GM18502 (cell line): Measurements from ENCODE around the gene MICA.
A peak's percentile ranks its signal among the peaks of the same experiment; 100 is the strongest.
"Not testable (repeated sequence)": the region's sequence is repeated elsewhere in the genome, so short reads cannot be mapped to it uniquely, and the experiment has no call there.

Source experiments
- ATAC-seq: cut with Tn5 transposase; IDR thresholded peaks from one replicate; pipeline ENCODE4 v1.9.1; 2021; ENCODE audit warnings: mild to moderate bottlenecking; ENCODE audit not compliant: unreplicated experiment, poor library complexity

MICA gene

DNA sequence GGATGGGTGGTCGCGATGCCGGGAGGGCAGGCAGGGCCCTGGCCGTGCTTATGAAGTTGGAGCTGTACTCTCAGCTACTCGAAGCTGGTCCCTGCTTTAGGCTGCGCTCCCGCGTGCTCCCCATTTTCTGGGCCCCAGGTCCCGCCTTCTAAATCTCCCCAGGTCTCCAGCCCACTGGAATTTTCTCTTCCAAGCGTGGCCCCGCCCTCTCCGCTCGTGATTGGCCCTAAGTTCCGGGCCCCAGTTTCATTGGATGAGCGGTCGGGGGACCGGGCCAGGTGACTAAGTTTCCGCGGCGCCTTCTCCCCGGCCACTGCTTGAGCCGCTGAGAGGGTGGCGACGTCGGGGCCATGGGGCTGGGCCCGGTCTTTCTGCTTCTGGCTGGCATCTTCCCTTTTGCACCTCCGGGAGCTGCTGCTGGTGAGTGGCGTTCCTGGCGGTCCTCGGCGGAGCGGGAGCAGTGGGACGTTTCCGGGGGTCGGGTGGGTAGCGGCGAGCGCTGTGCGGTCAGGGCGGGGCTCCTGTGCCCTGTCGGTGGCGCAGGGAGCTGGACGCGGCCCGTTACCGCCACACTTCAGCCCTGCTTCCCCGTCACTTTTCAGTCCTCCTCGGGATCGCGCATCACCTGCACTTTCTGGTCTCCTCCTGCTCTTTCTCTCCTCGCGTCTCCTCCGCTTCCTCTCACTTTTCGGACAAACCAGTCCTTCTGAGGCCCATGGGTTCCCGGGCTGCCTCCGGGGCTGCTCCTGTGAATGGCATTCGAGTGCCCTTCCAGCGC is at the start of gene MICA:
Gene MICA (plus strand): TSS at position 313 of the 778 bp plus-strand sequence. CDS start 38 bp downstream, at position 351.
- ATAC-seq, result peak; percentile 53

DNA sequence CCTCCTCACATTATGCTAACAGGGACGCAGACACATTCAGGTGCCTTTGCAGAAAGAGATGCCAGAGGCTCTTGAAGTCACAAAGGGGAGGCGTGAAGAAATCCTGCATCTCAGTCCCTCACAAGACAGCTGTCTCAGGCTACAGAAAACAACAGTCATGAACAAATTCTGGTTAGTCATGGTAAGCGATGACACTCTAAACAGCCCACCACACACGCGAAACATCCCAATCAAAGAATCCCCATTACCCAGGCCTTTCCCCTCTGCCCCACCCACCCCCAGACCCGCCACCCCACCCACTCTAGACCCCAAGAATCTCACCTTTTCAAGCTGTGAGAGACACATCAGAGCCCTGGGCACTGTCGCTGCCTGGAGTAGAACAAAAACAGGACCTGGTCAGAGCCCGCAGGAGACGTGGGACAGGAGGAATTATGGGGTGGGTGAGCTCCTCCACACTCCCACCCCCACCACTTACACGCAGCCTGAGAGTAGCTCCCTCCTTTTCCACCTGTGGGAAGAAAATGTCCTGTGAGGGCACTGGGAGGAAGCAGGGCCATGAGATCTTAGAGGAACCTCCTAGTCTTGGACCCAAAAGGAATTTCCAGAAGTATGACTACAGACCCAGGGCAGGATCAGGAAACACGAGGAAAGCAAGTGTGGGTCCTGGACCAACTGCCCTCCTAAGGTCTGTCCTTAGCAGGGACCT is 49.1 kb upstream of the MICA start:
- no peak for ATAC-seq

DNA sequence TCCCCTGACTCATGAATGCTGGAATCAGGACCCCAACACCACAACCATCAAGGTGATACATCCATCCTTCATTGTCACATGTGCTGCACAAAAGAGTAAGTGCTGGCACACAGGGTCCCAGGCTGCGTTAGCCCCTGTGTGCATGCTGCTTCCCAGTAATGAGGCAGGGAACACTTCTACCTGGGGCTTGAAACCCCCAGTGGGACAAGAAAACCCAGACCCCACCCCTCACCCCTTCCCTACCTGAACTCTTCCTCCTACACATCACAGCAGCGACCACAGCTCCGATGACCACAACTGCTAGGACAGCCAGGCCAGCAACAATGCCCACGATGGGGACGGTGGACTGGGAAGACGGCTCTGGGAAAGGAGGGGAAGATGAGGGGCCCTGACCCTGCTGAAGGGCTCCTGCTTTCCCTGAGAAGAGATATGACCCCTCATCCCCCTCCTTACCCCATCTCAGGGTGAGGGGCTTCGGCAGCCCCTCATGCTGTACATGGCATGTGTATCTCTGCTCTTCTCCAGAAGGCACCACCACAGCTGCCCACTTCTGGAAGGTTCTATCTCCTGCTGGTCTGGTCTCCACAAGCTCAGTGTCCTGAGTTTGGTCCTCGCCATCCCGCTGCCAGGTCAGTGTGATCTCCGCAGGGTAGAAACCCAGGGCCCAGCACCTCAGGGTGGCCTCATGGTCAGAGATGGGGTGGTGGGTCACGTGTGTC is 48.4 kb upstream of the MICA start:
- no peak for ATAC-seq

DNA sequence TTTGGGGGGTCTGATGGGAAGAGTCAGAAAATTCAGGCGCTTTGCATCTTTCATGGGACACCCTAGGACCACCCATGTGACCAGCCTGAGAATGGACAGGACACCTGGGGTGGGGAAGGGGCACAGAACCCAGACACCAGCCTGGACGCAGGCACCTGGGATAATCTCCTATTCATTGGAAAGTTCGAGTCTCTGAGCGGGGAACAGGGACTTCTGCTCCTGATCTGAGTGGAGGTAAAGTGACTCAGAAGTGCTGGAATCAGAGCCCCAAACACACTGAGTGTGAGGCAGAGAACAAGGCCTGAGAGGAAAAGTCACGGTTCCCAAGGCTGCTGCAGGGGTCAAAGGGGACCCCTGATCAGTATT is 47.8 kb upstream of the MICA start:
- no peak for ATAC-seq

DNA sequence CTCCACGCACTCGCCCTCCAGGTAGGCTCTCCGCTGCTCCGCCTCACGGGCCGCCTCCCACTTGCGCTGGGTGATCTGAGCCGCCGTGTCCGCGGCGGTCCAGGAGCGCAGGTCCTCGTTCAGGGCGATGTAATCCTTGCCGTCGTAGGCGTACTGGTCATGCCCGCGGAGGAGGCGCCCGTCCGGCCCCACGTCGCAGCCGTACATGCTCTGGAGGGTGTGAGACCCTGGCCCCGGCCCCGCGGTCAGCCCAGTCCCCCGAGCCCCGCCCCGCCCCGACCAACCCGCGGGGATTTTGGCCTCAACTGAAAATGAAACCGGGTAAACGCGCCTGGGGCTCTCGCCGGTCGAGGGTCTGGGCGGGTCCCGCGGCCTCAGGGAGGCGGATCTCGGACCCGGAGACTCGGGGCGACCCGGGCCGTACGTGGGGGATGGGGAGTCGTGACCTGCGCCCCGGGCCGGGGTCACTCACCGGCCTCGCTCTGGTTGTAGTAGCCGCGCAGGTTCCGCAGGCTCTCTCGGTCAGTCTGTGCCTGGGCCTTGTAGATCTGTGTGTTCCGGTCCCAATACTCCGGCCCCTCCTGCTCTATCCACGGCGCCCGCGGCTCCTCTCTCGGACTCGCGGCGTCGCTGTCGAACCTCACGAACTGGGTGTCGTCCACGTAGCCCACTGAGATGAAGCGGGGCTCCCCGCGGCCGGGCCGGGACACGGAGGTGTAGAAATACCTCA is 47.0 kb upstream of the MICA start:
- no peak for ATAC-seq

DNA sequence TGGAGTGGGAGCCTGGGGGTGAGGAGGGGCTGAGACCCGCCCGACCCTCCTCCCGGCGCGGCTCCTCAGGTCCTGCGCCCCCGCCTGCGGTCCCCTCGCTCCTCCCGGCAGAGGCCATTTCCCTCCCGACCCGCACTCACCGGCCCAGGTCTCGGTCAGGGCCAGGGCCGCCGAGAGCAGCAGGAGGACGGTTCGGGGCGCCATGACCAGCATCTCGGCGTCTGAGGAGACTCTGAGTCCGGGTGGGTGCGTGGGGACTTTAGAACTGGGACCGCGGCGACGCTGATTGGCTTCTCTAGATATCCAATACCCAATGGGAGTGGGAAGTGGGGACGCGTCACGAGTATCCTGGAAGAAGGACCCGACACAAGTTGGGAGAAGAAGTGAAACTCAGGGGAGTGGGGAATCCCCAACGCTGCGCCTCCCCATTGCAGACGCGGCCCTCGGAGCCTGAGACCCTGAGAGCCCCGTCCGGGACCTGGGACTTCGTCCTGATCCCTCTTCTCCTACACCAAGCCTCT is 46.4 kb upstream of the MICA start, which contains the start of gene HLA-B:
Gene HLA-B (minus strand): TSS at position 234 of the 521 bp plus-strand sequence. CDS start 21 bp downstream, at position 213.
- peak; percentile 78 for ATAC-seq

DNA sequence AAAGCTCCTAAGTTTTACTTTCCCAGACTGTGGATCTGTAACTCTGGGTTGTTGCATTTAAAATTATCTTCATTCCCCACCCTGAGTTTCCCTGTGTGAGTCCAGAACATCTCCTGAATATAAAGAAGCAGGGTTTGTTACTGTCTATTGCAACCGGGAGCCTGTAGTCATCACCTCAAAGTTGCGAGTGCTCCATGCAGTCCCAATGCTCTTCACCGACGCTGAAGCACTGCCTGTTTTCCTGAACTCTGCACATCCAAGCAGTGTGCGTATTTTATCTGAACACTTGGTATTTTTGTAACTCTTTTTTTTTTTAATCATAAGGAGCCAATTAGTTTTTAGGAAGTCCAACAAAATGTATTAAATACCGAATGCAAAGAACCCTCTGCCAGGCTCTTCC is 45.5 kb upstream of the MICA start:
- ATAC-seq, result no peak

DNA sequence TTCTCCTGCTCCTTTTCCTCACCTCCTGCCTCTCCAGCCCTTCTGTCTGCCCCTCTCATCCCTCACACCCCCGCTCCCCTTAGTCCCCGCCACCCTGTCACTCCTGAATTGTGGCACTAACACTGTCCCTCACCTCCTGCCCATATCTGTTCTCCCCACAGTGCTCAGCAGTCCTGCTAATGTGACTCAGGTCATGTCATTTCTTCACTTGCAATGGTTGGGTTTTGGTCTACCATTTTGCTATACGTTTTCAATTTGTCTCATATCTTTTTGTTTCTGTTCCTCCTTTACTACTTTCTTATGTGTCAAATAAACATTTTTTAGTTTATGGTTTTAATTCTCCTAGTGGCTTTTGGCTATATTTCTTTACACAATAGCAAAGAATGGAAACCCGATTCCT is 45.1 kb upstream of the MICA start:
- no peak for ATAC-seq

DNA sequence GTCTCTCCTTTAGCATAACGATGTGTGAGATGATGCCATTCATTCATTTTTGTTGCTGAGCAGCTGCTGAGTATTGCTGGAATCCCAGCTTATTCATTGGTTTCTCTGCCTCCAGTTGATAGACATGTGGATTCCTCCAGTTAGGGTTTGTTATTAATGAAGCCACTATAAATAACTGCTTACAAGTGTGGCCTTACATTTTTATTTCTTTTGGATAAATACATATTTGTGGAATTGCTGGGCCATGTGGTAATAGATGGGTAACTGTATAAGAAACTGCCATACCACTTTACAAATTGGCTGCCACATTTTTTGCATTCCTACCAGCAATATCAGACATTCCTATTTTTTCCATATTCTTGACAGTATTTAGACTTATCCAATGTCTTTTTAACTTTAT is 43.8 kb upstream of the MICA start:
- ATAC-seq, result no peak

DNA sequence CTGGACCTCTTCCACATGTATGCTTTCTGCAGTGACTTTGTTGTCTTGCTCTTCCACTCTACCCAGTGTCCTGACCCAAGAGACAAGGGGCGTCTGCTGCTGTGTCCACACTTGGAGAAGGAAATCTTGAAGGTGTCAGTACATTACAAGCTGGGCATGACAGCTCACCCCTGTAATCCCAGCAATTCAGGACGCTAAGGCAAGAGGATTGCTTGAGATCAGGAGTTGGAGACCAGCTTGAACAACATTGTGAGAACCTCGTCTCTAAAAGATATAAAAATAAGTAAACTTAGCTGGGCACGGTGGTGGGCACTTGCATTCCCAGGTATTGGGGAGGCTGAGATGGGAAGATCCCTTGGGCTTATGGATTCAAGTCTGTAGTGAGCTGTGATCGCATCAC is 40.6 kb upstream of the MICA start:
- no peak for ATAC-seq

DNA sequence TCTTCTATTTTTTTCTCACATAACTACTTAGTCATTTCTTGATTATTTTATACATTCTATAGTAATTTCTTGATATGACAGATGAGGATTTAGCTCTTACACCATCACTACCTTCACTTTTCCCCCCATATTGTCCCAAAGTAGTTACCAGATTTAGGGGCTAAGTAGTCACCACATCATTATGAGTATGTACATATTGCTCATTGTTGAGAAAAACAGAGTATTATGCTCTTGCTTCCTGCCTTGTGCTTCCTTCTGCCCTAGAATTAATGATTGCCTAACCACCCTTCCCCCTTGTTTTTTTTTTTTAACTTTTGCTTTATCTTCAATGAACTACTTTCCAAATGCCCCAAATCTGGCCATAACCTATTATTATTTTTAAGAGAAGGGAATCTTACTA is 39.6 kb upstream of the MICA start:
- no peak for ATAC-seq

DNA sequence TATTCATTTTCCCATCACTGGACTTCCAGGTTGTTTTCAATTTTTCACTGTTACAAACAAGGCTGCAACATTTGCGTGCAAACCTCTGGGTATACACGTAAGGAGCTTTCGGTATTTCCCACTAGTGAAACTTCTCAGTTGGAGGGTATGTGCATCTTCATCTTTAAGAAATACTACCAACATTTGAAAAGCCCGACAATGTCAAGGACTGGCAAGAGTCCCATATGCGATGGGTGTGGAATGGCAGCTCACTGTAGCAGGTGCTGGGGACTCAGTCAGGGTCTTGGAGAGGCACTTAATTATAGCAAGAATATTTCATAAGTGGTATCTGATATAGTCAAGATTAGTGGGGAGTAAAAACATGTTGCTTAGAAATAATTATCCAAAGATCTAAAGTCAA is 37.5 kb upstream of the MICA start:
- ATAC-seq, result no peak

DNA sequence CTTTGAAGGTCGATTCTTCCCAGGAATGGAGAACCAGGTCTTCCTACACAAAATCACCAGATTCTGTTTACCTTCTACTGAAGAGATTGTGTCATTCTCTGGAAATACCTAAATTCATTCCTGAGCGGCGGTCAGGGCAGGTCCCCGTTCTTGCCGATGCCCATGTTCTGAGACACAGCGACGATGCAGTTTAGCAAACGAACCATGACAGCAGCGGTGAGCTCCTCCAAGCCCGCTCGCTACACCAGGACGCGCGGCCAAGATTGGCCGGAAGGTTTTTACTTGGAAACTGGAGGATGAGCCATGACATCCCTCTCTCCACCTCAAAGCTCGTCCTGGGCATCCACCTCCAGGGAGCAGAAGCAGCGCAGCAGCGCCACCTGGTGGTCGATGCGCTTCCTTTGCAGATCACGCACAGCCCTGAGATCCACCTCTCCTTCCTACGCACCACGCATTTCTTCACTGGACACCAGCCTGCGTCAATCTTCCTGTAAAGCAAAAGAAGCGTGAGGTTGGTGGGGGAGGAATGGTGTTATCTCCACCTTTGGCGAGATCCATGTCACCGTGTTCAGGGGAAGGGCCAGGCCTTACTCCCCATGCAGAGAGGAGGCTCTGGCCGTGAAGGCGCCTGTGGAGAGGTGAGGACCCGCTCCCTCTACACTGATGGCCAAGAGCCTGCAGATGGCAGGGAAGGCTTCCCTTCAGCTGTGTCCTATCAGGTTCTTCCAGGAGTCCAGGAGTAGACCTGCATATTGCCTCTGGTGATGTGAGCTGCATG is 36.5 kb upstream of the MICA start:
- no peak for ATAC-seq

DNA sequence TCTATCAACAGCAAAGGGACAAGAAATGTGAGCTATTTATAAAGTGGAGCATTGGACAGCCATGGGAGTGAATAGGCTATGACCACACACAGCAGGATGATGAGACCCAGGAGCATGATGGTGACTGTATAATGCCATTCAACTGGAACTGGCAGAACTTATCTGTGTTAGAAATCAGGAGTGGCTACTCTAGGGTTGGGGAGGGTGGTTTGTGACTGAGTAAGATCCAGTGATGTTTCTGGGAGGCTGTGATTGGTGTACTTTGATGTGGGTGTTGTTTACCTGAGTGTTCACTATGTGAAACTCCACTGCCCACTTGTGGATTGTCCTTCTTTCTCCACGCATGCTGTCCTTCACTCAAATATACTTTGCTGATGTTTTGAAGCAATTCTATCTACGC is 34.9 kb upstream of the MICA start:
- ATAC-seq, result no peak

DNA sequence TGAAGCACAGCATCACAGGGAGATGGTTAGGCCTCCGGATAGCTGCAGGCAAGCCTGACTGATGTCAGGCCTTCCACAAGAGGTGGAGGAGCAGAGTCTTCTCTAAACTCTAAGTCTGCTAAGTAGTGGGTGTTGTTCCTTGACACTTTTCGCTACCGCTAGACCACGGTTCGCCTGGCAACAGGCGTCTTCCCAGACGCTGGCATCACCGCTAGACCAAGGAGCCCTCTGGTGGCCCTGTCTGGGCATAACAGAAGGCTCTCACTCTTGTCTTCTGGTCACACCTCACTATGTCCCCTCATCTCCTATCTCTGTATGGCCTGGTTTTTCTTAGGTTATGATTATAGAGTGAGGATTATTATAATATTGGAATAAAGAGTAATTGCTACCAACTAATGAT is 29.3 kb upstream of the MICA start:
- not testable (repeated sequence) for ATAC-seq

DNA sequence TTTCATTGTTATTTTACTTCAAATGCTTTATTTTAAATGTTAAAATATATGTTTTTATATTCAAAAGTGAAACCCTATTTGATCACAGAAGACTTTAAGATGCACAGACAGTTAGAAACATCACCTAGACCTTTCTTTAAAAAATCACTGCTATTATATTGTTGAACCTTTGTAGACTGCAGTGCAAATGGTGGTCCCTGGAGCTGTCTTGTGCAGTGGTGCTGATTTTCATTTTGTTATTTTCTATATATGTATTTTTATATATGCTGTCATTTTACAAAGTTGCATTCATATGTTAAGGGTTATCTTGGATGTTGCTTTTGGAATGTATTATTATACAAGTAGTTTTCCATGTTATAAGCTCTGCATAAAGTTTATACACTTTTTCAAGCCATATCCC is 27.7 kb upstream of the MICA start:
- ATAC-seq, result no peak

DNA sequence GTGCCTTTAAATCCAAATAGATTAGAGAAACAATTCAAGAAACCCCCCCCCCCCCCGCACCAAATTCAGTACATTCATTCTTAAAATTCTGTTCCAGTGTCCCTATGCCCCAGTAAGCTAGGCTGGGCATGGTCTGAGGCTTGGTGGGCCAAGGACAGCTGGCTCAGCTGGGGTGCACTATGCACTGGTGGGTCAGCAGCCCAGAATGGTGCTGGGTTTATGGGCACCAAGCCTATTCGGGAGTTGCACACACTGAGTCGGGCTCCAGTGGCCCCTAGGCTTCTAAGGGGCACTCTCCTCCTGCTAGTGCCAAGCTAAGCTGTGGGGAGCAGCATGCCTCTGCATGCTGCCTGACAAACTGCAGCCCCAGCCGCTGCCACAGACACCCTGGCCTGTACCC is 26.4 kb upstream of the MICA start:
- no peak for ATAC-seq

DNA sequence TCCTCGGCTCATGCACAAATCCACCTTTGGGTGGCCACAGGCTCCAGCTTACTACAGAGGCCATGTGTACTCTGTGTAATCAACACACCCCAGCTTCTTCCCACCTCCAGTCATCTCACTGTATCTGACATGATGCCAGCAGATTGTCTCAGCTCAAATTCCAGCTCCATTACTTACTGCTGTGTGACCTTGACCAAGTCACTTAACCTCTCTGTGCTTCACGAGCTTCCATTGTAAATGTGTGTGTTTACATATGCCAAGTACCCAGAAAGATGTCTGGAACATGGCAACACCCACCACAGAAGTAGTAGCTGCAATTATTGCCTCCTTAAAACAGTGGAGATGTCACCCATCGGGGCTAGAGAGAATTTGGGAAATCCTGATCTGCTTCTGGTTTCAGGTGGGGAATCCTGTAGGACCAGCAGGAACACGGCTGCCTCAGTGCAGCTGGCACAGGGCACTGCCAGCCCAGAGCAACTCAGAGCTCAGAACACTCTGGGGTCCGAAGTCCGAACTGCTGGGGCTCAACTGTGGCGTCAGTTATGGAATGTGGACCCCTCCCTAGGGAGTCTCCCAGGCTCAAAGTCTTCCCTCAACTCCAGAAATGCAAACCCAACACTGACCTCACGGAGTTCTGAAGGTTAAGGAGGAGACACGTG is 25.2 kb upstream of the MICA start:
- ATAC-seq, result no peak

DNA sequence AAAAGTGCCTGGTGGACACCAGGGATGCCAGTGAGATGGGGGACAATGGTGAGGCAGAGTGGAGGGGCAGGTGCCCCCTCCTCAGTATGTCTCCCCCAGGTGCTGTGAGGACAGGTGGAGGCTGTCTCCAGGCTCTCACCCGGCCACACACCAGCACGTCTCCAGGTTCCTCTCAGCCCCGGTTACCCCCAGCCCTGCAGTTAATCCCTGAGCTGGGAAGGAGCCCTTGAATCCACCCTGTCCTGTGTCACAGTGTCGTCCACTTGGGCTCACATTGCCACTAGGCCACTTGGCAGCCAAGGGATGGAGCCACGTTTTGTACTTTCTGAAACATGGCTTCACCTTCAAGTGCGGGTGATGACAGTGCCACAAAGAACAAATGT is 24.7 kb upstream of the MICA start:
- ATAC-seq, result no peak
